OCI-LY3 (cell line): ENCODE data around the gene TALDO1.

Experiments used
- EZH2phosphoT487 ChIP-seq: fragments of 200-600 bp; shearing (Covaris generic); IDR thresholded peaks from 2 replicates; pipeline ENCODE4 v1.6.1; 2018; ENCODE audit warnings: antibody characterized with exemption, mixed run types, low read depth
- TF ChIP-seq, protein P1 (sequence below): fragments of 200-600, 300-600 bp; sonication (generic); IDR thresholded peaks from 2 replicates; pipeline ENCODE4 v1.5.1; 2014; ENCODE audit warnings: antibody characterized with exemption, low read length, low read depth

DNA sequence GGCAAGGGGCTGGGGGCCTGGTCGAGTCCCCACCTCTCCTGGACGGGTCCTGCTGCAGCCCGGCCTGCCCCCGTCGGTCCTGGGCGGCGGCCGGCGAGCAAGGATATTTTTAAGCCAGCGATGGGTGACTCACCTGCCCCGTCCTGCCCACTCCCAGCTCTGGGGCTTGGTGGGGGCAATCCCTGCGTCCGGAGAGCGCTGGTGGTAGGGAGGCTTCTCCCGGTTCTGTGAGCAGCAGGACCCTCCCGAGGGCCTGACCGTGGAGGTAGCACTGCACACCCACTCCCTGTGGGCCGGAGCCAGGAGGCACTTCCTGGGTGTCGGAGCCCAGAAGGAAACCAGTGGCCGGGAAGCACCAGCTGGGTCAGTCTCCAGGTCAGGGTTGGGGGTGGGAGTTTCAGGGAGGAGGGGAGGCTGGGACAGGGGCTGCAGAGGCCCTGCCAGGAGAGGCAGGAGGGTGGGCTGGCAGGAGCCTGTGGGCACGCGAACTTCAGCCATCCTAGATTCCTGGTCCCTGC is 40.8 kb upstream of the TALDO1 start:
- TF ChIP-seq, protein P1, sequence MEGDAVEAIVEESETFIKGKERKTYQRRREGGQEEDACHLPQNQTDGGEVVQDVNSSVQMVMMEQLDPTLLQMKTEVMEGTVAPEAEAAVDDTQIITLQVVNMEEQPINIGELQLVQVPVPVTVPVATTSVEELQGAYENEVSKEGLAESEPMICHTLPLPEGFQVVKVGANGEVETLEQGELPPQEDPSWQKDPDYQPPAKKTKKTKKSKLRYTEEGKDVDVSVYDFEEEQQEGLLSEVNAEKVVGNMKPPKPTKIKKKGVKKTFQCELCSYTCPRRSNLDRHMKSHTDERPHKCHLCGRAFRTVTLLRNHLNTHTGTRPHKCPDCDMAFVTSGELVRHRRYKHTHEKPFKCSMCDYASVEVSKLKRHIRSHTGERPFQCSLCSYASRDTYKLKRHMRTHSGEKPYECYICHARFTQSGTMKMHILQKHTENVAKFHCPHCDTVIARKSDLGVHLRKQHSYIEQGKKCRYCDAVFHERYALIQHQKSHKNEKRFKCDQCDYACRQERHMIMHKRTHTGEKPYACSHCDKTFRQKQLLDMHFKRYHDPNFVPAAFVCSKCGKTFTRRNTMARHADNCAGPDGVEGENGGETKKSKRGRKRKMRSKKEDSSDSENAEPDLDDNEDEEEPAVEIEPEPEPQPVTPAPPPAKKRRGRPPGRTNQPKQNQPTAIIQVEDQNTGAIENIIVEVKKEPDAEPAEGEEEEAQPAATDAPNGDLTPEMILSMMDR, result no peak
- no peak for TF ChIP-seq EZH2phosphoT487
